ENCODE measurements around the gene STIM1. TPM values are rescaled to one million over a fixed set of nuclear protein-coding genes. Genes with fewer than 3 reads are reported as not detected.

The STIM1 gene
- polyA plus RNA-seq, 2 donors = 29.5 to 42.7 TPM

DNA sequence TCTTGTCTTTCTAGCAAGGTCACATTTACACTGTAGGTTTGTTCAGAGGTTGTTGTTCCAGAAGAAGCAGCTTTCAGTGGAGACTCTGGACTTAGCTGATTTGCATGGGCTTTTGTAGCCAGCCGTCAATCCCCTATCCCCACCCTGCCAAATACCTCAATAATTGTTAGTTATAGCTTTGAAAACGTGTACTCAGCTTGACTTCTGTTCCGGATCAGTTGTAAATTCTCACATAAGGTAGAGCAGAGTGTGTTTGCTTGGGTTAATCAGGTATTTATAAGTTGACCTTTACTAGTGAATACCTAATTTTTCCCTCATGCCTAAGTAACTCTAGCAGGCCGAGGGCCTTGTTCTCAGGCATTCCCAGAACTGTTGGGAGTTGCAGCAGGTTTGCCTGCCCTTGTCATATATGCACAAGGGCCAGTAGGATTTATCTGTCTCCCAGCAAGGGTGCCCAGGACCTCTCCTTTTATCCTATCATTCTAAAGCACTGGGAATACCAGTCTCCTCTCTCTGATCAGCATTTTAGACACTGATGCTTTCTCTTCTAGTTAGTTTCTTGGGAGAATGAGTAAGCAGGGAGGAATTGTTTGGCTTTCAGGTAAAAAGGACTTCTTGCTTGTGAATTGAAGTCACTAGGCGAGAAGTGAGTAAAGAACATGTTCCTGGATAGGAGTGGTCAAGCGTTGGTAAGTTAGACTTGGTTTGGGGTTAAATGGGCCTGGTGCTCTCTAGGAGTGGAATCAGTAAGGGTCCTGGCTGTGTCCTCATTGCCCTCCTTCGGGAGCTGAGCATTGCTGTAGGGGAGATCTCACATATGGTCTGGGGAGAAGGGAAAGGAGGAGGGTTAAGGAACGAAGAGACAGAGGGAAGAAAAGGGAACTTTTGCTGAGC is 22.1 kb downstream of the STIM1 start:
- Histone ChIP-seq H3K27ac (ENCODE audit: low read depth in 2 of 2, low read length in 1 of 2) (peak overlapping the region in 1 of 2 donors; percentile 71), H3K9me3 (ENCODE audit: control insufficient read depth in 2 of 2, insufficient read depth in 1 of 2, low read depth in 1 of 2, low read length in 1 of 2) (no peaks in the 10 kb centered on the region)

DNA sequence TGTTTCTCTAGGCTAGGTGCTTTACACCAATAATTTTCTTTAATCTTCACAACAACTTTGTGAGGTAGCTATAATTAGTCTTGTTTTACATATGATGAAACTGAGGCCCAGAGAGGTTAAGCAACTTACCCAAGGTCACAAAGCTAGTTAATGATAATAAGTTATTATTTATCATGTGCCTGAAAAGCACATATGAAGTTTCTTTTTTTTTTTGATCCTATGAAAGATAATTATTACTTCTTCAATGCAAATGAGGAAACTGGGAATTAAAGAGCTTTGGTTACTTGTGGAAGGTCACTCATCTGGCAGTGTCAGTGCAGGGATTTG is 22.8 kb downstream of the STIM1 start:
- no peak overlapping the region for H3K27ac ChIP-seq (ENCODE audit: low read depth in 2 of 2, low read length in 1 of 2)
- H3K27me3 ChIP-seq (ENCODE audit: control insufficient read depth in 1 of 2, insufficient read depth in 2 of 2, low read length in 2 of 2) = no peaks in the 10 kb centered on the region
- no peaks in the 10 kb centered on the region for H3K9me3 ChIP-seq (ENCODE audit: control insufficient read depth in 2 of 2, insufficient read depth in 1 of 2, low read depth in 1 of 2, low read length in 1 of 2)
- peaks cover 2 to 10% of the 10 kb centered on the region in 2 donors for H3K4me1 ChIP-seq (ENCODE audit: control insufficient read depth in 2 of 2, insufficient read depth in 2 of 2, low read length in 1 of 2)
- no peak overlapping the region for H3K4me3 ChIP-seq (ENCODE audit: low read depth in 1 of 2, low read length in 2 of 2)
- no peaks in the 10 kb centered on the region for H3K36me3 ChIP-seq (ENCODE audit: control insufficient read depth in 2 of 2, insufficient read depth in 2 of 2, low read length in 1 of 2)

More for the DNA sequence above, 22.1 kb downstream of the STIM1 start:
- peaks cover 2 to 10% of the 10 kb centered on the region in 2 donors for H3K4me1 ChIP-seq (ENCODE audit: control insufficient read depth in 2 of 2, insufficient read depth in 2 of 2, low read length in 1 of 2)
- WGBS, 2 donors = 61 to 63% methylated on average over 8 of the region's 8 CpGs
- H3K4me3 ChIP-seq (ENCODE audit: low read depth in 1 of 2, low read length in 2 of 2) = no peak overlapping the region
- H3K27me3 ChIP-seq (ENCODE audit: control insufficient read depth in 1 of 2, insufficient read depth in 2 of 2, low read length in 2 of 2) = no peaks in the 10 kb centered on the region
- no peaks in the 10 kb centered on the region for H3K36me3 ChIP-seq (ENCODE audit: control insufficient read depth in 2 of 2, insufficient read depth in 2 of 2, low read length in 1 of 2)

- Histone ChIP-seq H3K36me3 (ENCODE audit: control insufficient read depth in 2 of 2, insufficient read depth in 2 of 2, low read length in 1 of 2) (no peaks in the 10 kb centered on the region), H3K4me1 (ENCODE audit: control insufficient read depth in 2 of 2, insufficient read depth in 2 of 2, low read length in 1 of 2) (peaks cover 2 to 13% of the 10 kb centered on the region in 2 donors), H3K9me3 (ENCODE audit: control insufficient read depth in 2 of 2, insufficient read depth in 1 of 2, low read depth in 1 of 2, low read length in 1 of 2) (no peaks in the 10 kb centered on the region), H3K27ac (ENCODE audit: low read depth in 2 of 2, low read length in 1 of 2) (no peak overlapping the region), H3K27me3 (ENCODE audit: control insufficient read depth in 1 of 2, insufficient read depth in 2 of 2, low read length in 2 of 2) (no peaks in the 10 kb centered on the region), H3K4me3 (ENCODE audit: low read depth in 1 of 2, low read length in 2 of 2) (no peak overlapping the region)
- 45 to 49% methylated on average over 3 to 4 of the region's 4 CpGs for WGBS, 2 donors
Observed at GRCh38 chr11:3879216-3879966, 23.9 kb downstream of the STIM1 start.

GRCh38 chr11:3879967-3880542 is 24.6 kb downstream of the STIM1 start:
- Histone ChIP-seq H3K4me3 (ENCODE audit: low read depth in 1 of 2, low read length in 2 of 2) (no peak overlapping the region), H3K27me3 (ENCODE audit: control insufficient read depth in 1 of 2, insufficient read depth in 2 of 2, low read length in 2 of 2) (no peaks in the 10 kb centered on the region), H3K27ac (ENCODE audit: low read depth in 2 of 2, low read length in 1 of 2) (no peak overlapping the region), H3K36me3 (ENCODE audit: control insufficient read depth in 2 of 2, insufficient read depth in 2 of 2, low read length in 1 of 2) (no peaks in the 10 kb centered on the region), H3K9me3 (ENCODE audit: control insufficient read depth in 2 of 2, insufficient read depth in 1 of 2, low read depth in 1 of 2, low read length in 1 of 2) (no peaks in the 10 kb centered on the region), H3K4me1 (ENCODE audit: control insufficient read depth in 2 of 2, insufficient read depth in 2 of 2, low read length in 1 of 2) (peaks cover 2 to 13% of the 10 kb centered on the region in 2 donors)
- WGBS, 2 donors = 46 to 50% methylated on average over 2 of the region's 2 CpGs

- 53 to 55% methylated on average over 3 of the region's 3 CpGs for WGBS, 2 donors
- no peaks in the 10 kb centered on the region for H3K27me3 ChIP-seq (ENCODE audit: control insufficient read depth in 1 of 2, insufficient read depth in 2 of 2, low read length in 2 of 2)
- no peak overlapping the region for H3K4me3 ChIP-seq (ENCODE audit: low read depth in 1 of 2, low read length in 2 of 2)
- no peaks in the 10 kb centered on the region for H3K9me3 ChIP-seq (ENCODE audit: control insufficient read depth in 2 of 2, insufficient read depth in 1 of 2, low read depth in 1 of 2, low read length in 1 of 2)
- H3K4me1 ChIP-seq (ENCODE audit: control insufficient read depth in 2 of 2, insufficient read depth in 2 of 2, low read length in 1 of 2) = peaks cover 2 to 13% of the 10 kb centered on the region in 2 donors
- H3K36me3 ChIP-seq (ENCODE audit: control insufficient read depth in 2 of 2, insufficient read depth in 2 of 2, low read length in 1 of 2) = no peaks in the 10 kb centered on the region
- H3K27ac ChIP-seq (ENCODE audit: low read depth in 2 of 2, low read length in 1 of 2) = peak overlapping the region in 1 of 2 donors; percentile 31
Observed at GRCh38 chr11:3880724-3881123, 25.3 kb downstream of the STIM1 start.

GRCh38 chr11:3882655-3883054 is 27.2 kb downstream of the STIM1 start:
- Histone ChIP-seq H3K4me3 (ENCODE audit: low read depth in 1 of 2, low read length in 2 of 2) (no peak overlapping the region), H3K27me3 (ENCODE audit: control insufficient read depth in 1 of 2, insufficient read depth in 2 of 2, low read length in 2 of 2) (no peaks in the 10 kb centered on the region), H3K4me1 (ENCODE audit: control insufficient read depth in 2 of 2, insufficient read depth in 2 of 2, low read length in 1 of 2) (peaks cover 2 to 13% of the 10 kb centered on the region in 2 donors), H3K27ac (ENCODE audit: low read depth in 2 of 2, low read length in 1 of 2) (no peak overlapping the region), H3K36me3 (ENCODE audit: control insufficient read depth in 2 of 2, insufficient read depth in 2 of 2, low read length in 1 of 2) (no peaks in the 10 kb centered on the region), H3K9me3 (ENCODE audit: control insufficient read depth in 2 of 2, insufficient read depth in 1 of 2, low read depth in 1 of 2, low read length in 1 of 2) (no peaks in the 10 kb centered on the region)

GRCh38 chr11:3885855-3886254 is 30.4 kb downstream of the STIM1 start:
- WGBS, 2 donors = 87 to 89% methylated on average over 7 of the region's 7 CpGs
- H3K4me1 ChIP-seq (ENCODE audit: control insufficient read depth in 2 of 2, insufficient read depth in 2 of 2, low read length in 1 of 2) = peaks cover 0 to 3% of the 10 kb centered on the region in 2 donors

GRCh38 chr11:3886985-3887384 is 31.5 kb downstream of the STIM1 start:
- Histone ChIP-seq H3K9me3 (ENCODE audit: control insufficient read depth in 2 of 2, insufficient read depth in 1 of 2, low read depth in 1 of 2, low read length in 1 of 2) (no peaks in the 10 kb centered on the region), H3K4me3 (ENCODE audit: low read depth in 1 of 2, low read length in 2 of 2) (no peak overlapping the region), H3K36me3 (ENCODE audit: control insufficient read depth in 2 of 2, insufficient read depth in 2 of 2, low read length in 1 of 2) (no peaks in the 10 kb centered on the region), H3K27ac (ENCODE audit: low read depth in 2 of 2, low read length in 1 of 2) (no peak overlapping the region), H3K4me1 (ENCODE audit: control insufficient read depth in 2 of 2, insufficient read depth in 2 of 2, low read length in 1 of 2) (peaks cover 0 to 3% of the 10 kb centered on the region in 2 donors), H3K27me3 (ENCODE audit: control insufficient read depth in 1 of 2, insufficient read depth in 2 of 2, low read length in 2 of 2) (no peaks in the 10 kb centered on the region)
- WGBS, 2 donors = 78 to 95% methylated on average over 1 of the region's 1 CpG

More at GRCh38 chr11:3885855-3886254, 30.4 kb downstream of the STIM1 start:
- Histone ChIP-seq H3K9me3 (ENCODE audit: control insufficient read depth in 2 of 2, insufficient read depth in 1 of 2, low read depth in 1 of 2, low read length in 1 of 2) (no peaks in the 10 kb centered on the region), H3K27ac (ENCODE audit: low read depth in 2 of 2, low read length in 1 of 2) (no peak overlapping the region), H3K36me3 (ENCODE audit: control insufficient read depth in 2 of 2, insufficient read depth in 2 of 2, low read length in 1 of 2) (no peaks in the 10 kb centered on the region), H3K27me3 (ENCODE audit: control insufficient read depth in 1 of 2, insufficient read depth in 2 of 2, low read length in 2 of 2) (no peaks in the 10 kb centered on the region), H3K4me3 (ENCODE audit: low read depth in 1 of 2, low read length in 2 of 2) (no peak overlapping the region)

GRCh38 chr11:3888876-3889275 is 33.4 kb downstream of the STIM1 start:
- no peaks in the 10 kb centered on the region for H3K27me3 ChIP-seq (ENCODE audit: control insufficient read depth in 1 of 2, insufficient read depth in 2 of 2, low read length in 2 of 2)

More at GRCh38 chr11:3888876-3889275, 33.4 kb downstream of the STIM1 start:
- Histone ChIP-seq H3K36me3 (ENCODE audit: control insufficient read depth in 2 of 2, insufficient read depth in 2 of 2, low read length in 1 of 2) (no peaks in the 10 kb centered on the region), H3K9me3 (ENCODE audit: control insufficient read depth in 2 of 2, insufficient read depth in 1 of 2, low read depth in 1 of 2, low read length in 1 of 2) (no peaks in the 10 kb centered on the region), H3K4me3 (ENCODE audit: low read depth in 1 of 2, low read length in 2 of 2) (no peak overlapping the region), H3K4me1 (ENCODE audit: control insufficient read depth in 2 of 2, insufficient read depth in 2 of 2, low read length in 1 of 2) (peaks cover 0 to 3% of the 10 kb centered on the region in 2 donors), H3K27ac (ENCODE audit: low read depth in 2 of 2, low read length in 1 of 2) (no peak overlapping the region)
